ENCODE measurements around the gene CREB5. TPM values are rescaled to one million over a fixed set of nuclear protein-coding genes. Genes with fewer than 3 reads are reported as not detected.

CREB5 gene
- total RNA-seq, 1 donor from 2014 or later, result 4.6 TPM

DNA sequence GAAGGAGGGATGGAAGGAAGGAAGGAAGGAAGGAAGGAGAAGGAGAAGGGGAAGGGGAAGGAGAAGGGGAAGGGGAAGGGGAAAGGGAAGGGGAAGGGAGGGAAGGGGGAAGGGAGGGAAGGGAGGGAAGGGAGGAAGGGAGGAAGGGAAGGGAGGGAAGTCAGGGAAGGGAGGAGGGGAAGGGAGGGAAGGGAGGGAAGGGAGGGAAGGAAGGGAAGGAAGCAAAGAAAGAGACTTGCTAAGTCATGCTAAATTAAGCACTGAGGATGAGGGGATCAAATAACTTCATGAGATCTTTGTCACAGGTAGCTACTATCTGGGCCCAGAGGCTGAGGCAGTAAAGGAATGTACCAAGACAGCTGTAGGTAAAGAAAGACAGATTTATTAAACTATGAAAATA, 429.4 kb downstream of the CREB5 start:
- no peak overlapping the region for H3K27ac Mint-ChIP-seq
- no peak overlapping the region for H3K4me3 Mint-ChIP-seq (ENCODE audit: low read depth)
- peaks cover 33% of the 10 kb centered on the region for H3K4me1 Mint-ChIP-seq (ENCODE audit: low read depth)
- TF ChIP-seq, protein P1, sequence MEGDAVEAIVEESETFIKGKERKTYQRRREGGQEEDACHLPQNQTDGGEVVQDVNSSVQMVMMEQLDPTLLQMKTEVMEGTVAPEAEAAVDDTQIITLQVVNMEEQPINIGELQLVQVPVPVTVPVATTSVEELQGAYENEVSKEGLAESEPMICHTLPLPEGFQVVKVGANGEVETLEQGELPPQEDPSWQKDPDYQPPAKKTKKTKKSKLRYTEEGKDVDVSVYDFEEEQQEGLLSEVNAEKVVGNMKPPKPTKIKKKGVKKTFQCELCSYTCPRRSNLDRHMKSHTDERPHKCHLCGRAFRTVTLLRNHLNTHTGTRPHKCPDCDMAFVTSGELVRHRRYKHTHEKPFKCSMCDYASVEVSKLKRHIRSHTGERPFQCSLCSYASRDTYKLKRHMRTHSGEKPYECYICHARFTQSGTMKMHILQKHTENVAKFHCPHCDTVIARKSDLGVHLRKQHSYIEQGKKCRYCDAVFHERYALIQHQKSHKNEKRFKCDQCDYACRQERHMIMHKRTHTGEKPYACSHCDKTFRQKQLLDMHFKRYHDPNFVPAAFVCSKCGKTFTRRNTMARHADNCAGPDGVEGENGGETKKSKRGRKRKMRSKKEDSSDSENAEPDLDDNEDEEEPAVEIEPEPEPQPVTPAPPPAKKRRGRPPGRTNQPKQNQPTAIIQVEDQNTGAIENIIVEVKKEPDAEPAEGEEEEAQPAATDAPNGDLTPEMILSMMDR (IDR thresholded peaks at IDR 0.05; ENCODE audit: unreplicated experiment), result no peak
- H3K27me3 Mint-ChIP-seq, result peaks cover 3% of the 10 kb centered on the region
- peaks cover 8% of the 10 kb centered on the region for H3K9me3 Mint-ChIP-seq (ENCODE audit: low read depth)
- no peaks in the 10 kb centered on the region for H3K36me3 Mint-ChIP-seq (ENCODE audit: insufficient read depth)
- no peak for DNase-seq (ENCODE audit: low spot score, unreplicated experiment)

DNA sequence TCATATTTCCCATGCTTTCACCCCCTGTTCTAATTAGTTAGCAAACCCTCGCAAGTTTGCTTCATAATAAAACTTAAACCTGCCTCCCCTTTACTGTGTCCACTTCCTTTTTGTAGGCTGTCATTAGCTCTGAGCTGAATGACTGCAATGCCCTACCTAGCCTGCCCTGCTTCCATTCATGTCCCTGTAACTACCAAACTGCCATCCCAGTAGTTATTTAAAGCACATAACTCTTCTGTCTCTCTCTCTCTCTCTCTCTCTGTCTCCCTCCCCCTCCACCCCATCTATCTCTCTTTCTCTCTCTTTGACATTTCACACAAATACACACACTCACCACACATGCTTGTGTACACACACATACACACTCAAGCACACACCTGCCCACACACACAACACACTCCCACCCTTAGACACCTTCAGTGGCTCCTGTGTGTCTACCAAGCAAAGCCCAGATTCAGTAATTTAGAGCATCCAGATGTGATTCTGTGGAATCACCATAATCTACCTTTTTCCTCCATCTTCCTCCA, 430.5 kb downstream of the CREB5 start:
- H3K4me3 Mint-ChIP-seq (ENCODE audit: low read depth), result no peak overlapping the region
- H3K4me1 Mint-ChIP-seq (ENCODE audit: low read depth), result peaks cover 33% of the 10 kb centered on the region
- no peak for DNase-seq (ENCODE audit: low spot score, unreplicated experiment)
- no peaks in the 10 kb centered on the region for H3K36me3 Mint-ChIP-seq (ENCODE audit: insufficient read depth)
- peaks cover 3% of the 10 kb centered on the region for H3K27me3 Mint-ChIP-seq
- TF ChIP-seq, protein P1 (IDR thresholded peaks at IDR 0.05; ENCODE audit: unreplicated experiment), result no peak
- H3K27ac Mint-ChIP-seq, result no peak overlapping the region
- peaks cover 2% of the 10 kb centered on the region for H3K9me3 Mint-ChIP-seq (ENCODE audit: low read depth)

DNA sequence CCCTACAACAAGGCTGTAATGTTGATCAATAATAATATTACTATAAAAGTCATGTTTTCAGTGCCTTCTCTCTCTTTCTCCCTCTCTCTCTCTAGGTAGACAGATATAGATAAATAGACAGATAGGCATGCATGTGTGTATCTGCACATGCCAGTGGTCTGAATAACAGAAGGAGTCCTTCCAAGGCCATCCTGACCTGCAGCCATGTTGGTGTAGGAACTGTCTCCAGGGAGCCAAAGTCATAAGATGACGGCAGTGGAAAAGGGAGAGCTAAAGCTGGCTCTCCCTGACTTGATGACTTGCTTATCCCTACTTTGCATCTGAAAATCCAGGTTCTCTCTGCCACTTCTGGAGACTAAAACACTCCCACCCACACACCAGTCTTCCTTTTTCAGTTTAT, 432.8 kb downstream of the CREB5 start:
- Mint-ChIP-seq H3K9me3 (ENCODE audit: low read depth) (peaks cover 2% of the 10 kb centered on the region), H3K4me3 (ENCODE audit: low read depth) (no peak overlapping the region), H3K4me1 (ENCODE audit: low read depth) (peaks cover 33% of the 10 kb centered on the region), H3K27ac (no peak overlapping the region), H3K36me3 (ENCODE audit: insufficient read depth) (no peaks in the 10 kb centered on the region), H3K27me3 (peaks cover 10% of the 10 kb centered on the region)
- DNase-seq (ENCODE audit: low spot score, unreplicated experiment), result no peak
- TF ChIP-seq, protein P1 (IDR thresholded peaks at IDR 0.05; ENCODE audit: unreplicated experiment), result no peak

GRCh38 chr7:28847176-28847575, 434.9 kb downstream of the CREB5 start:
- TF ChIP-seq, protein P1 (IDR thresholded peaks at IDR 0.05; ENCODE audit: unreplicated experiment), result no peak
- no peak for DNase-seq (ENCODE audit: low spot score, unreplicated experiment)
- no peaks in the 10 kb centered on the region for H3K36me3 Mint-ChIP-seq (ENCODE audit: insufficient read depth)

GRCh38 chr7:28847681-28848080, 435.4 kb downstream of the CREB5 start:
- H3K36me3 Mint-ChIP-seq (ENCODE audit: insufficient read depth), result no peaks in the 10 kb centered on the region
- H3K4me3 Mint-ChIP-seq (ENCODE audit: low read depth), result no peak overlapping the region
- TF ChIP-seq, protein P1 (IDR thresholded peaks at IDR 0.05; ENCODE audit: unreplicated experiment), result no peak
- H3K27ac Mint-ChIP-seq, result no peak overlapping the region
- peaks cover 19% of the 10 kb centered on the region for H3K4me1 Mint-ChIP-seq (ENCODE audit: low read depth)
- H3K9me3 Mint-ChIP-seq (ENCODE audit: low read depth), result peaks cover 2% of the 10 kb centered on the region
- H3K27me3 Mint-ChIP-seq, result peaks cover 27% of the 10 kb centered on the region
- no peak for DNase-seq (ENCODE audit: low spot score, unreplicated experiment)

More at GRCh38 chr7:28847176-28847575, 434.9 kb downstream of the CREB5 start:
- peaks cover 25% of the 10 kb centered on the region for H3K27me3 Mint-ChIP-seq
- H3K27ac Mint-ChIP-seq, result no peak overlapping the region
- H3K9me3 Mint-ChIP-seq (ENCODE audit: low read depth), result peaks cover 2% of the 10 kb centered on the region
- no peak overlapping the region for H3K4me3 Mint-ChIP-seq (ENCODE audit: low read depth)
- peaks cover 24% of the 10 kb centered on the region for H3K4me1 Mint-ChIP-seq (ENCODE audit: low read depth)

Data from progenitor cell of endocrine pancreas (in vitro differentiated cells).